Tibial nerve (tissue), 4 donors: ENCODE measurements around the gene SNED1. TPM values are rescaled to one million over a fixed set of nuclear protein-coding genes. Genes with fewer than 3 reads are reported as not detected.

Source experiments
- DNase-seq, 2 donors: peaks; one replicate each; pipeline ENCODE4 v3.0.0-alpha.2; 2019; ENCODE audit warnings: low spot score in 2 of 2
- H3K27ac ChIP-seq, 4 donors: fragments of 200-600 bp; sonication (generic) in 3 of 4; one replicate each; pipeline ENCODE4 v1.5.1; 2017 to 2019; ENCODE audit warnings: mild to moderate bottlenecking in 1 of 4
- H3K27me3 ChIP-seq, 2 donors: fragments of 200-600 bp; sonication (generic) in 1 of 2; one replicate each; pipeline versions ENCODE4 v1.5.1 to v1.6.0; 2017 to 2019
- H3K36me3 ChIP-seq, 3 donors: fragments of 200-600 bp; sonication (generic); one replicate each; pipeline ENCODE4 v1.5.1; 2018 to 2019
- H3K4me1 ChIP-seq, 4 donors: fragments of 200-600 bp; sonication (generic) in 3 of 4; one replicate each; pipeline ENCODE4 v1.5.1; 2017 to 2019
- H3K4me3 ChIP-seq, 4 donors: fragments of 200-600 bp; sonication (generic) in 3 of 4; one replicate each; pipeline ENCODE4 v1.5.1; 2017 to 2019; ENCODE audit warnings: mild to moderate bottlenecking in 1 of 4, moderate library complexity in 1 of 4
- H3K9me3 ChIP-seq, 4 donors: fragments of 200-600 bp; sonication (generic) in 3 of 4; one replicate each; pipeline ENCODE4 v1.5.1; 2017 to 2019
- CTCF ChIP-seq, 5 experiments: fragments of 200-600 bp in 3 of 5; fragments of 450-650 bp in 2 of 5; sonication (generic) in 3 of 5; IDR thresholded peaks; one replicate each; pipeline ENCODE4 v1.5.1; 2016 to 2019; ENCODE audit warnings: antibody characterized with exemption in 5 of 5, mild to moderate bottlenecking in 3 of 5, moderate library complexity in 2 of 5
- EP300 ChIP-seq, 2 donors: sonication (generic); formaldehyde crosslinking; IDR thresholded peaks; one replicate each; pipeline ENCODE4 v1.6.1; 2017; ENCODE audit warnings: antibody characterized with exemption in 2 of 2, mild to moderate bottlenecking in 1 of 2
- POLR2A ChIP-seq, 2 donors: fragments of 450-650 bp; IDR thresholded peaks; one replicate each; pipeline ENCODE4 v1.6.1; 2017; ENCODE audit warnings: antibody characterized with exemption in 2 of 2, mild to moderate bottlenecking in 2 of 2, moderate library complexity in 2 of 2
- WGBS, 2 donors: methylation state at CpG; one replicate each; pipeline ENCODE4 v1.1.5; 2018; 5-methylcytosine and 5-hydroxymethylcytosine counted together
- total RNA-seq, 4 donors: library from RNA; depleted of rRNA; stranded (reverse); fragments of >200 nt; gene quantifications; one replicate each; pipeline ENCODE4 v1.1.0, GENCODE V29; 2016

Gene SNED1
- total RNA-seq, 4 donors from 2014 or later = 116 to 226 (median 141) TPM

DNA sequence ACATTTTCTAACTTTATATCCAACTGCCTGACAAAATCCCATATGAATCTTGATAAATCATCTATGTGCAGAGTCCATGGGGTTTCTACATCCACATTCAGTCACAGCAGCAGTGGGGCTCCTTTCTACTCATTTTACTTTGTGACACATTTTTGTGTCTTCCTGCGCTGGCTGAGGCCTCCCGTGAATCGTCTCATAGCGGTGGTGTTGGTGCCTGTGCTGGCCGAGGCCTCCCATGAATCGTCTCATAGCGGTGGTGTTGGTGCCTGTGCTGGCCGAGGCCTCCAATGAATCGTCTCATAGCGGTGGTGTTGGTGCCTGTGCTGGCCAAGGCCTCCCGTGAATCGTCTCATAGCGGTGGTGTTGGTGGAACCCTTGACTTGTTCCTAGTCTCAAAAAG lies 17.0 kb downstream of the SNED1 start:
- Histone ChIP-seq H3K27me3 (no peaks in the 10 kb centered on the region), H3K27ac (no peak overlapping the region), H3K4me3 (no peak overlapping the region), H3K36me3 (peaks cover 0 to 39% (median 0%) of the 10 kb centered on the region in 3 donors), H3K9me3 (no peaks in the 10 kb centered on the region), H3K4me1 (peaks cover 0 to 16% (median 2%) of the 10 kb centered on the region in 4 donors)
- TF ChIP-seq CTCF (IDR thresholded peaks at IDR 0.05) (no peak), EP300 (IDR thresholded peaks at IDR 0.05) (no peak), POLR2A (IDR thresholded peaks at IDR 0.05) (no peak)
- WGBS, 2 donors = 92 to 94% methylated on average over 13 of the region's 13 CpGs
- DNase-seq = peak; percentile 1 to 10

- Histone ChIP-seq H3K9me3 (peaks cover 0 to 14% (median under 1%) of the 10 kb centered on the region in 4 donors), H3K27me3 (no peaks in the 10 kb centered on the region), H3K4me3 (no peak overlapping the region), H3K36me3 (peaks cover 0 to 51% (median 0%) of the 10 kb centered on the region in 3 donors), H3K4me1 (no peaks in the 10 kb centered on the region), H3K27ac (no peak overlapping the region)
- 85 to 90% methylated on average over 13 of the region's 13 CpGs for WGBS, 2 donors
- TF ChIP-seq CTCF (IDR thresholded peaks at IDR 0.05) (no peak), EP300 (IDR thresholded peaks at IDR 0.05) (no peak), POLR2A (IDR thresholded peaks at IDR 0.05) (no peak)
- peak in 1 of 2 donors; percentile 1 for DNase-seq
Observed at GRCh38 chr2:241017228-241017940, 19.0 kb downstream of the SNED1 start.

GRCh38 chr2:241018051-241018891 lies 19.9 kb downstream of the SNED1 start:
- no peak for TF ChIP-seq POLR2A (IDR thresholded peaks at IDR 0.05)
- TF ChIP-seq EP300 (IDR thresholded peaks at IDR 0.05) = no peak
- TF ChIP-seq CTCF (IDR thresholded peaks at IDR 0.05) = no peak
- peaks cover 0 to 47% (median 0%) of the 10 kb centered on the region in 3 donors for H3K36me3 ChIP-seq
- DNase-seq = peak in 1 of 2 donors; percentile 4
- H3K9me3 ChIP-seq = peaks cover 0 to 18% (median 3%) of the 10 kb centered on the region in 4 donors
- H3K27ac ChIP-seq = no peak overlapping the region
- H3K4me1 ChIP-seq = no peaks in the 10 kb centered on the region
- no peak overlapping the region for H3K4me3 ChIP-seq
- WGBS, 2 donors = 88 to 92% methylated on average over 21 to 24 of the region's 26 CpGs
- no peaks in the 10 kb centered on the region for H3K27me3 ChIP-seq

GRCh38 chr2:241019441-241020139 lies 21.2 kb downstream of the SNED1 start:
- Histone ChIP-seq H3K4me1 (no peaks in the 10 kb centered on the region), H3K9me3 (peaks cover 0 to 19% (median 5%) of the 10 kb centered on the region in 4 donors), H3K27ac (no peak overlapping the region), H3K36me3 (peaks cover 0 to 51% (median 0%) of the 10 kb centered on the region in 3 donors), H3K4me3 (no peak overlapping the region), H3K27me3 (no peaks in the 10 kb centered on the region)
- TF ChIP-seq POLR2A (IDR thresholded peaks at IDR 0.05) = no peak
- no peak for TF ChIP-seq CTCF (IDR thresholded peaks at IDR 0.05)
- no peak for TF ChIP-seq EP300 (IDR thresholded peaks at IDR 0.05)
- peak in 1 of 2 donors; percentile 1 for DNase-seq
- 92 to 98% methylated on average over 13 to 20 of the region's 20 CpGs for WGBS, 2 donors
